ENCODE measurements around the gene GAGE13.

The GAGE13 gene

DNA sequence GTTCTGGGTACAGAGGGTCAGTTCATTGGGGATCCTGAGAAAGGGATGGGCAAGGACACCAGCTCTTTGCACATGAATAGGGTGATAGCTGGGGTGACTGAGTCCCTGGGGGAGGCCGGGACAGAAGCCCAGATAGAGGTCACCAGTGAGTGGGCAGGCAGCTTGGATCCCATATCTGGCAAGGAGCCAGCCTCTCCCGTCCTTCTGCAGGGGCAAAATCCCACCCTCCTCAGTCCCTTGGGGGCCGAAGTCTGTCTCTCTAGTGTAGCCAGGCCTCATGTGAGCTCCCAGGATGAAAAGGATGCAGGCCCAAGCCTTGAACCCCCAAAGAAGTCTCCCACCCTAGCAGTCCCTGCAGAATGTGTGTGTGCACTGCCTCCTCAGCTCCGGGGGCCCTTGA is 44.8 kb upstream of the GAGE13 start:
- H3K27ac ChIP-seq (replicated peaks) = no peak overlapping the region
- H3K27me3 ChIP-seq (ENCODE audit: insufficient read depth, poor library complexity, severe bottlenecking) = no peaks in the 10 kb centered on the region
- TF ChIP-seq, protein P1, sequence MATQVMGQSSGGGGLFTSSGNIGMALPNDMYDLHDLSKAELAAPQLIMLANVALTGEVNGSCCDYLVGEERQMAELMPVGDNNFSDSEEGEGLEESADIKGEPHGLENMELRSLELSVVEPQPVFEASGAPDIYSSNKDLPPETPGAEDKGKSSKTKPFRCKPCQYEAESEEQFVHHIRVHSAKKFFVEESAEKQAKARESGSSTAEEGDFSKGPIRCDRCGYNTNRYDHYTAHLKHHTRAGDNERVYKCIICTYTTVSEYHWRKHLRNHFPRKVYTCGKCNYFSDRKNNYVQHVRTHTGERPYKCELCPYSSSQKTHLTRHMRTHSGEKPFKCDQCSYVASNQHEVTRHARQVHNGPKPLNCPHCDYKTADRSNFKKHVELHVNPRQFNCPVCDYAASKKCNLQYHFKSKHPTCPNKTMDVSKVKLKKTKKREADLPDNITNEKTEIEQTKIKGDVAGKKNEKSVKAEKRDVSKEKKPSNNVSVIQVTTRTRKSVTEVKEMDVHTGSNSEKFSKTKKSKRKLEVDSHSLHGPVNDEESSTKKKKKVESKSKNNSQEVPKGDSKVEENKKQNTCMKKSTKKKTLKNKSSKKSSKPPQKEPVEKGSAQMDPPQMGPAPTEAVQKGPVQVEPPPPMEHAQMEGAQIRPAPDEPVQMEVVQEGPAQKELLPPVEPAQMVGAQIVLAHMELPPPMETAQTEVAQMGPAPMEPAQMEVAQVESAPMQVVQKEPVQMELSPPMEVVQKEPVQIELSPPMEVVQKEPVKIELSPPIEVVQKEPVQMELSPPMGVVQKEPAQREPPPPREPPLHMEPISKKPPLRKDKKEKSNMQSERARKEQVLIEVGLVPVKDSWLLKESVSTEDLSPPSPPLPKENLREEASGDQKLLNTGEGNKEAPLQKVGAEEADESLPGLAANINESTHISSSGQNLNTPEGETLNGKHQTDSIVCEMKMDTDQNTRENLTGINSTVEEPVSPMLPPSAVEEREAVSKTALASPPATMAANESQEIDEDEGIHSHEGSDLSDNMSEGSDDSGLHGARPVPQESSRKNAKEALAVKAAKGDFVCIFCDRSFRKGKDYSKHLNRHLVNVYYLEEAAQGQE (IDR thresholded peaks at IDR 0.05; ENCODE audit: insufficient replicate concordance, low read depth) = no peak
- TF ChIP-seq POLR2AphosphoS5 (IDR thresholded peaks at IDR 0.05; ENCODE audit: low read depth) (no peak), SPI1 (IDR thresholded peaks at IDR 0.05; ENCODE audit: borderline replicate concordance, low read depth) (no peak)
- DNase-seq (ENCODE audit: low read depth in 1 of 2, low spot score in 1 of 2) = no peak
- no peak overlapping the region for H3K4me3 ChIP-seq (replicated peaks; ENCODE audit: insufficient read depth, low read length)

DNA sequence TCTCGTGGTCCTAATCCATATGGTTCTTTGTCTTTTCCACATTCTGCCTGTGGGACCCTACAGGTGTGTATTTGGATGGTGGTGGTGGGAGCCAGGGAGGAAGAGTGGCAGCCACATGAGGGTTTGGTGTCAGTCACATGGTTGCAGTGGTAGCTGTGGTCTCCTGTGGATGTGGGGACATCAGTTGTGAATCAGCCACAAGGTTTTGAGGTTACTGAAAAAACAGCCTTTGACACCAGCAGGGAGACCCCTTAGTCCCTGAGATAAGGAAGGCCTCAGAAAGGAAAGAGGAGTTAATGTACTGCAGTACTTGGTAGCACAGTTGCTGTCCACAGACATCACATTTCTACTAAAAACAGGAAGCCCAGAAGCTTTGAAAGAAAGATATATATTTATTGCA is 43.7 kb upstream of the GAGE13 start:
- no peak for DNase-seq (ENCODE audit: low read depth in 1 of 2, low spot score in 1 of 2)
- TF ChIP-seq, protein P1 (IDR thresholded peaks at IDR 0.05; ENCODE audit: insufficient replicate concordance, low read depth) = no peak
- TF ChIP-seq SPI1 (IDR thresholded peaks at IDR 0.05; ENCODE audit: borderline replicate concordance, low read depth) (no peak), GABPA (IDR thresholded peaks at IDR 0.05; ENCODE audit: low read depth) (no peak), POLR2AphosphoS5 (IDR thresholded peaks at IDR 0.05; ENCODE audit: low read depth) (no peak)
- TF ChIP-seq, protein P2, sequence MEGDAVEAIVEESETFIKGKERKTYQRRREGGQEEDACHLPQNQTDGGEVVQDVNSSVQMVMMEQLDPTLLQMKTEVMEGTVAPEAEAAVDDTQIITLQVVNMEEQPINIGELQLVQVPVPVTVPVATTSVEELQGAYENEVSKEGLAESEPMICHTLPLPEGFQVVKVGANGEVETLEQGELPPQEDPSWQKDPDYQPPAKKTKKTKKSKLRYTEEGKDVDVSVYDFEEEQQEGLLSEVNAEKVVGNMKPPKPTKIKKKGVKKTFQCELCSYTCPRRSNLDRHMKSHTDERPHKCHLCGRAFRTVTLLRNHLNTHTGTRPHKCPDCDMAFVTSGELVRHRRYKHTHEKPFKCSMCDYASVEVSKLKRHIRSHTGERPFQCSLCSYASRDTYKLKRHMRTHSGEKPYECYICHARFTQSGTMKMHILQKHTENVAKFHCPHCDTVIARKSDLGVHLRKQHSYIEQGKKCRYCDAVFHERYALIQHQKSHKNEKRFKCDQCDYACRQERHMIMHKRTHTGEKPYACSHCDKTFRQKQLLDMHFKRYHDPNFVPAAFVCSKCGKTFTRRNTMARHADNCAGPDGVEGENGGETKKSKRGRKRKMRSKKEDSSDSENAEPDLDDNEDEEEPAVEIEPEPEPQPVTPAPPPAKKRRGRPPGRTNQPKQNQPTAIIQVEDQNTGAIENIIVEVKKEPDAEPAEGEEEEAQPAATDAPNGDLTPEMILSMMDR (IDR thresholded peaks at IDR 0.05; ENCODE audit: insufficient read depth, low read length) = no peak
- Histone ChIP-seq H3K27me3 (ENCODE audit: insufficient read depth, poor library complexity, severe bottlenecking) (no peaks in the 10 kb centered on the region), H3K4me3 (replicated peaks; ENCODE audit: insufficient read depth, low read length) (no peak overlapping the region), H3K27ac (replicated peaks) (no peak overlapping the region)

DNA sequence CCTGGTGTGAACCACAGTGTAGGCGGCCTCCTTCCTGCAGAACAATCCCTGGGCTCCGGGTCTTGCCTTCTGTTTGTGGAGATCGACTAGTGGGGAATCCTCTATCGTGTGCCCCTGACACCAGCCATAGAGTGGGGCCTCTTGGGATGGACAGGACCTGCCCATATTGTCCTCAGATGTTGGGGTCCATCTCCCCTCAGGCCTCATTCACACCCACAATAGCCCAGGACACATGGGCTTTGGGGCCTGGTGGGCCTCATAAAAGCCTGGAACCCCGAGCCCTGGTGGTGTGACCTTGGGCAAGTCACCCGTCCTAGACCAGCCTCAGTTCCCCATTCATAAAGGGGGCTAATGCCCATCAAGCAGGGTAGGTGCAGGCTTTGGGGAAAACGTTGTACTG is 41.2 kb upstream of the GAGE13 start:
- Histone ChIP-seq H3K27ac (replicated peaks) (no peak overlapping the region), H3K4me3 (replicated peaks; ENCODE audit: insufficient read depth, low read length) (no peak overlapping the region), H3K27me3 (ENCODE audit: insufficient read depth, poor library complexity, severe bottlenecking) (no peaks in the 10 kb centered on the region)
- no peak for DNase-seq (ENCODE audit: low read depth in 1 of 2, low spot score in 1 of 2)
- TF ChIP-seq, protein P1 (IDR thresholded peaks at IDR 0.05; ENCODE audit: insufficient replicate concordance, low read depth) = no peak

DNA sequence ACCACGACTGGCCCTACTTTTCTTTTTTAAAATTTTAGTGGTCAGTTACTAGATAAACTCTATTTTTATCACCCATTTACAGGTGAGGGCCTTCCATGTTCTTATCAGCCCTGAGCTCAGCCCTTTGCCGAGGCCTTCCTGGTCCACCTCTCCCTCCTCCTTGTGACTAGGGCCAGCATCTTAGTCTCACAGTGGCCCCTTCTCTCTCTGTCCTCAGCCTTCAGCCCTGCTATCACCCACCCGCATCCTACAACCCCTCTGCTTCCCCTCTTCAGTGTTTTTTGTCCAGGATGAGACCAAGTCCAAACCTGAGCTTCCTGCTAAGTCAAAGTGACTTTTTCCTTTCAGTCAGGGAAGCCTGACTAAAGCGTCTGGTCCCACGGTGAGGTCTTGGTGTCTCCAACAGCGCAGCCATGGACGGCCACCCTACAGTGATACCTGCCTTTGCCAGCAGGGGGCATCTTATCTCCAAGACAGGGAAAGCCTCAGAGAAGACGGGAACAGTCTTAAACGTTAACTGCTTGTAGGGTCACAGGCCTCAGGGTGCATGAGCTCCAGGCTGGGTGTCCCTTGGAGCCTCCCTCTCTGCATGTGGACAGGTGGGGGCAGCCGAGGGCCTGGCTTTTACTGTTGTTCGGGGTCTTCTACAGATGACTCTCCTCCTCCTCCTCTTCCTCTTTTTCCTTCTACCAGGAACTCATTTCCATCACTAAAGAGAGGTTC is 39.6 kb upstream of the GAGE13 start:
- H3K27ac ChIP-seq (replicated peaks) = no peak overlapping the region
- peak in 1 of 2 experiments; percentile 55 for DNase-seq (ENCODE audit: low read depth in 1 of 2, low spot score in 1 of 2)
- H3K27me3 ChIP-seq (ENCODE audit: insufficient read depth, poor library complexity, severe bottlenecking) = no peaks in the 10 kb centered on the region
- no peak overlapping the region for H3K4me3 ChIP-seq (replicated peaks; ENCODE audit: insufficient read depth, low read length)
- TF ChIP-seq, protein P2 (IDR thresholded peaks at IDR 0.05; ENCODE audit: insufficient read depth, low read length) = peak; percentile 57
- TF ChIP-seq POLR2AphosphoS5 (IDR thresholded peaks at IDR 0.05; ENCODE audit: low read depth) = no peak
- no peak for TF ChIP-seq GABPA (IDR thresholded peaks at IDR 0.05; ENCODE audit: low read depth)
- TF ChIP-seq SPI1 (IDR thresholded peaks at IDR 0.05; ENCODE audit: borderline replicate concordance, low read depth) = peak; percentile 27; the same call in 1 of the 2 replicates
- TF ChIP-seq, protein P1 (IDR thresholded peaks at IDR 0.05; ENCODE audit: insufficient replicate concordance, low read depth) = no peak

Data from HL-60 (cell line).